HG03457 (cell line): ENCODE results near the gene GPR39.

Source experiments
- ATAC-seq: cut with Tn5 transposase; IDR thresholded peaks from one replicate; pipeline ENCODE4 v1.9.1; 2021; ENCODE audit warnings: moderate number of reproducible peaks; ENCODE audit not compliant: unreplicated experiment

The GPR39 gene

DNA sequence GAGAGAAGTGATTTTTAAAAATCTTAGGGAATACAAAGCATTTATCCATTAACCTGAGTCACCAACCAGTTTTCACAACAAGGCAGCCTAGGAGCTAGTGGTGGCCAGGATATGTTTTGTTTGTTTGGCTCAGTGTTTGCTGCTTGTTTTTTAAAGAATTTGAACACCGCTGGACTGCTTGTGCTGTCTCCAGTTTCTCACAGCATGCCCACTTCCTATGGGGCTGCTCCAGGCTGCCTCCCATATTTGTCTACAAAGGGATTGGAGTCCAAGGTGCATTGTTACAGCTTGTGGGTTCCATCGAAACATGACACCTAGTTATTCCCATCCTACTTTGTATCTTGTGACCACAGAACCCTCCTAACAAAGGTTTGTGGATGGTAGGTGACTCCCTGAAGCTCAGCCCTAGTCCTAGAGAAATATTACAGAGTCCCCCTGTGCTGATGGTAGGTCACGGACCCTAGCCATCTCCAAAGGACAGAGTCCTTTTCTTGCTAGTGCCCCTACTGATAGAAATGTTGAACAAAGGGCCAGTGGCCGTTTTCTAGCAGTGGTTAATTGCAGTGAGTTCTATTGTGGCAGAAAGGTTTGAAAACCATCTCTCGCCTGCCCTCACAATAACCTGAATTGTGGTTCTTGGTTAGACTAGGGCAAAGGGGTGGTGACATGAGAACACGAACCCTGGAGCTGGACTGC lies 23.2 kb downstream of the GPR39 start:
- ATAC-seq: no peak

DNA sequence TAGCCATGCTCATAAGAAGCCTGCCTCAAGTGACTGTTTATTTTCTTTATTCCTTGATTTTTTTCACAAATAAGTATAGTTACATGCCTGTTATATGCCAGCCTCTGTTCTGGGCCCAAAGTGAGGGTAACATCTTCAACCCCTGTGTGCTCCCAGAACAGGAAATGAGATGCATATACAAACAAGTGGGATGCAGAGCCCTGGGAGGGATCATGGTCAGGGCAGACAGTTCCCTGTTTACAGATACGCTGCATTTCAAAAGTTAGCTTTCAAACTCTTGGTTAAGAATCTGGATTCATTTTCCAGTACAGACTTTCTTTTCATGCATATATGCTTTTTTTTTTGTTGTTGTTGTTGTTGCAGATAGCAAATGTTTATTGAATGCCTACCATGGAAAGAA lies 24.4 kb downstream of the GPR39 start:
- ATAC-seq: no peak

DNA sequence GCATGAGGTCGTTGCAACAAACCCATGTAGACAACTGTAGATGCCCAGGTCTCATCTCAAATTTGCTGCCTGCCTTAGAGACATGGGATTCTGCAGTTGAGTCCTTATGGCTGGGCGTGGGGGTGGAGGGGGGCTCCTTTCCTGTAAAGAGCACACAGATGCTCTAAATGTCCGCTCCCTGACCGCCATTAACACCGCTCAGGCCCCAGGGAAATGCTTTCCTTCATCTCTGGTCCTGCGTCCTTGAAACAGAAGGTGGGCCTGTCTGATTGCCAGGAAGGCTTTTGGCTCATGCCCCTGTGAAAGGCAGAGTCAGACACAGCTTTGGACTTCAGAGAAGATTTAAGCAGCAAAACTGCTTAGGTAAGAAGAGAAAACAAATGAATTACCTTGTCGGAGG lies 25.7 kb downstream of the GPR39 start:
- no peak for ATAC-seq

DNA sequence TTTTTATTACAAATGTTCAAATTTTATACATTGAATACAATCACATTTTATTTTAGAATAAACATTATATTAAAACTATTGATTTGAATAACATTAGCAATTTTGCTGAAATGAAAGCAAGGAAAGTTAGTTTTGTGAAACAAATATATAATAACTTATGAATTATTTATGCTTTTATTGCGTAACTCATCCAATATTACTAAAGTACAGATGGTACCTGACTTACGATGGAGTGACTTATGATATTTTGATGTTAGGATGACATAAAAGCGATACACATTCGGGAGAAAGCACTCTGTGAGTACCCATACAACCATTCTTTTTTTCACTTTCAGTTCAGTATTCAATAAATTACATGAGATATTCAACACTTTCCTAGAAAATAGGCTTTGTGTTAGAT lies 26.5 kb downstream of the GPR39 start:
- no peak for ATAC-seq

DNA sequence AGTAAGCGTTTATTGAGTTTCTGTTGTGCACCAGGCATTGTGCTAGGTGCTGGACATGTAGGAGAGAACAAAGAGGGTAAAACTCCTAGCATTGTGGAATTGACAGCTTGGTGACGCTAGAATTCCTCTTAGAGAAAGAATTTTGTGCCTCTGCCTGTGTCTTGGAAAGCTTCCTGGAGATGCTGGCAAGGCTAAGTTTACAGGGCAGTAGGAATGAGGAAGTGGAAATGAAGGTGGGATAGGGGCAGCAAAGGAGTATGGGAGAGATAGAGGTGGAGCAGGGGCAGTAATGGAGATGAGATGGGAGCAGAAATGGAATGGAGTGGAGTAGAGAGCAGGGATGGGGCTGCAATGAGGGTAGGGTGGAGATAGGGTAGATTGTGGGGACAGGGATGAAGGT lies 29.8 kb downstream of the GPR39 start:
- no peak for ATAC-seq

DNA sequence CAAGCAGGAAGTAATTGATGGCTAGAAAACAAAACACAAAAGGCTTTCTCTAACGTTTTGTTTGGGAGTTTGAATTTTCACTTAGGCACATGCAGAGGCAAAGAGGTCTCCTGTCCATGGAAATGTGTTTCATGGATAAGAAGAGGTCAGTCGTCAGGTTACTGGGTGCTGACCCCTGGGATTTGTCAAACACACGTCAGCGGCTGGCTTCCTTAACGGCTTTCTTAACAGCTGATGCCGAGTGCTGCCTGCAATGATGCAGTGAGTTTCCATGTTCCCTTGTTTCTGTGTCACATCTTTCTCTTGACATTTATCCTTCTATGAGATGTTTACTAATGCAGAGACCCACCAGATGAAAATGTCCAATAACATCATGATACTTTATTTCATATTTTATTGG lies 31.7 kb downstream of the GPR39 start:
- no peak for ATAC-seq

DNA sequence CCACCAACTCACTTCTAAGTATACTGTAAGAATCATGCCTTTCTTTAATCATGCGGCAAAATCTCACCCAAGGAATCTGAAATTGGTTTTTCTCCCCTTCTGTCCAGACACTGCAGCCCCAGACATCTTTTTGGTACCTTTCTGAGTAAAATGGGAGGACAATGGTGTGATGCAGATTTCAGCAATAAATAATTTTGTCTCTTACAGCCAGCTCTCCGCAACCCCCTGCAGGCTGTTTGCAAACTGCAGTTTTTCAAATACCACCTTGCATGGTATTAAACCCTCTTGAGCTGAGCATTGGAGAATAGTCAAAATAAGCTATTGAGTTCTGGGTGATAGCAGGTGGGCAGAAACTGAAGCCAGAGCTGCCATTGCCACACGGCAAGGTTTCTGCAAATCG lies 32.2 kb downstream of the GPR39 start:
- no peak for ATAC-seq

DNA sequence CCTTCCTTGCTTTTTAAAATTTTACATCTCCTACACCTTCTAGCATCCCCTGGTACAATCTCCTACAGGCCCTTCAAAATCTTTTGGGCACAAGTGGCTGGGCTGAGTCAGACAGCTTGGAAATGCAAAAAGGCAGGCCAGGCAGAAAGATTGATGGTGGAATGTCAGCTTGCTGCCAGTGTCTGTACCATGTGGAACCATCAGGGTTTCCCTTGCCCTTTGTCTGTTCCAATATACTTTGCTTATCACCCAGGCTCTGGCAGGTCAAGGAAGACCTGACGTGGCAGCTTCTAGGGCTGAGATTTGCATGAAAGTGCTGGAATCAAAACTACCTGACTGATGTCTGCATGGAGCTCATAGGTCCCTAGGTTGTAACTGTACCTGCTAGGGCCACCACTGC lies 33.3 kb downstream of the GPR39 start:
- no peak for ATAC-seq

DNA sequence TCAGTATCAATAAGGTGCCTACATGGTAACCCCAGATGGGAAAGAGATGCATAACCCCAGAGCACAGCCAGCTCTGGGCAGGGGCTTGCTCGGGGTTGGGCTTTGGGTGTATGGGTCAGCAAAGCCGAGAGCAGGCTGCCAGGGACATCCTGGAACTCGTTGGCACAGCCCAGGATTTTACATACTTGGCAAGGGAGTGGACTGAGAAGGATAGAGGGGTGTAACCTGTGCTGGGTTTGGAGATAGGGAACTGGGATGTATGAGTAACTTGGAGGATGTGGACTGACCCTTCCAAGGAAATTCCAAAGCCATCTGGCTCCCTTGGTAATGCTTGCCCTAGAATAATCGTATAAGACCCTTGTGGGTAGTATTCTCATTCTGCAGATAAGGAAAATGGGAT lies 44.2 kb downstream of the GPR39 start:
- ATAC-seq: no peak

DNA sequence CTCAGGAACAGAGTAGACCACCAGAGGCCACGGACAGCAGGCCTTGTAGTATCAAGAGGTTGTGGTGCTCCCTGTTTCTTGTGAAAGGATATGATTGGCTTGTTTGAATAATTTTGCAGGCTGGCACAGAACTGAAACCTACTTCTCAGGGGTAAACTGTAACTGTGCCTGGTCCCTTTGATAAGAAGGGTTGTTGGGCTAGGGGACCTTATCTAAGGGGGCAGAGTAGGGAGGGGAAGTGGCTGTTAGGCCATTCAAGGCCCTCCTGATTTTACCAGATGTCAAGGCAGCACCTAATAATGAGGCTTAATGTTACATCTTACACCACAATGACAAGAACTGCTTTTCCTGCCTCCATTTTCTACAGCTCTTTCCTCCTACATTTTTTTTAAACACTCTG lies 45.6 kb downstream of the GPR39 start:
- no peak for ATAC-seq

DNA sequence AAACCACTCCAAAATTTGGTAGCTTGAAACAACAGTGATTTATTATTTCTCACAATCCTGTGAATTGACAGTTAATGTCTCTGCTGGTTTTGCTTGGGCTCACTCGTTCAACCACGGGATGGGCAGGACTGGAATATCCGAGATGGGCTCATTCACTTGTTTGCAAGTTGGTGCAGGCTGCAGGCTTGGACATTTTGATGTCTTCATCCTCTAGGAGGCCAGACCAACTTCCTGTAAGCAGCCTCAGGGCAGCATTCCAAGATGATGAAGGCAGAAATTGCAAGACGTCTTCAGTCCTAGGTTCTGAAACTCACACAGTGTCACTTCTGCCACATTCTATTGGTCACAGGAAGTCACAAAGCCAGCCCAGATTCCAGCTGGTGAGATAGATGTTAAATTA lies 47.1 kb downstream of the GPR39 start:
- ATAC-seq: no peak

DNA sequence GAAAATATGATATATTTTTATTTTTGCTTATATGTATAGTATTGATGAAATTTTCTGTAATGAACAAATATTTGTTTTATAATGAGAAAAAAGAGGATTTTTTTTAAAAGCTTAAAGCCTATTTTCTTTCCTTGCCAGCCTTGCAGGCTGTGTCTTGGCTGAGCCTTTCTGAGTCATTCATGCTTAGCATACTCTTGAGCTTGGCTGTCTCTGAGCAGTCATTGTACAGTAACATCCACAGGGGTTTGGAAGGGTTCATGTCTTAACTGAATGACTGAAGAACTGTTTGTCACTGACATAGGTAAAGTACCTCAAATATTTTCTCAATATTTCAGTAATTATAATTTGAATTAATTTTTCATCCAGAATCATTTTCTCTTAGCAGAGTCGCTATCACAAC lies 49.3 kb downstream of the GPR39 start:
- ATAC-seq: no peak

DNA sequence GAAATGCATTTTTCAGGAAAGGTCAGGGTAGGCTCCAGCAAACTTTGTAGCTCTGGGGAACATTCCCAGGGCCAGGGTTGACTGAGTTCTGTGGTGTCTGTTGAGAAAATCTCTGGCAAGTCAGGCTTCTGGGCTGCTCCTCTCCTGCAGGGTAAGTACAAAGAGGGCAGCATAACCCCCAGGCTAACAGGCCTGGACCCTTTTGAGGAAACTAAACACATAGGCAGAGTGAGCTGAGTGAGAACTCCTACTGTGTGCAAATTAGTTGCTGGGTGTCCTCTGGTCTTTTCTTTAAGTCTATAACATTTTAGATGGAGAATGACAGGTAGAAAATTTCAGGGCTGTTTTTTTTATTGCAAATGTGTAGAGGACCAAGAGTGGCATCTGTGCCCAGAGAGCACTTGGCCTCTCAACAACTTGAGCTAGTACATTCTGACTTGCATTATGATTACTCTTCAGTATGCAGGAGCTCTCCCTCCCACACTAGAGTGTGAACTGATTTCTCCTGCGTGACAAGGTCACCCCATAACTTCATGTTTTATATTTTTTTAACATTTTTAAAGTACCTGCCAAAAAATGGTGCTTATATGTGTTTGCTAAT lies 49.9 kb downstream of the GPR39 start:
- ATAC-seq: no peak

DNA sequence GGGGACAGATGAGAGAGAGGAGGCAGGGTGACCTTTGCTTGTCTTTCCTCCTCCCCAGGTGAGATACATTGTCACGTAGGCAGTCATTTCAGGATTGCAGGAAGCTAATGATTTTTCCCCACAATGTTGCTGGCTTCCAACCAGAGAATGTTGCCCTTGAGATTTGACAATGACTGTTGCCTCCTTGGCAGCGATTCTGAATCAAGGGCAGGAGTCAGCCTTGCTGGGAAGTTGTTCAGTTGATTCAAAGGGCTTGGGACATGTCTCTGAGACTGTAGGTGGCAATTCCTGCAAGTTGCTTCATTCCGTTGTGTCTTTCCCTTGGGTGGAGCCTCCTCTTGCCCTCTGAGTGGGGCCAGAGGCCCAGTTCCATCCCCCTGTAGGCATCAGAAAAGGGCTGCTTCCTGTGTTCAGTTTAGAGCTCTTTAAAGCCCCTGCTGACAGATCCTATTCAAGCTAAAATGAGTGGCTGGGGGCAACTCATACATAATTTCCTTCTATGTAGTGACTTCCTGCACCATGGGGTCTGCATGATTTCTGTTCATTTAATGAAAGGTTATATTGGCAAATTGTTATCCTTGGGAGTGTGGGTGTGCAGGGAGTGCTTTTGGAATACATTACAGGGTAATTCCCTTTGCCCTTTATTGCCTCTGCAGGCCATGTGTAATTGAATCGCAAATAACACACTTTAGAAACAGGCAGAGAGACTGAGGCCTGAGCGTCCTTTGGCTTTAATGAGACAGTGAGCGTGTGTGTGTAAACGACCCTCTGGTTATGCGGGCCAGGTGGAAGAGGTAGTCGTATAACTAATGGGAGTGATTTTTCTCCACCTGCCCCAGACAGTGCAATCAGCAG lies 52.4 kb downstream of the GPR39 start:
- ATAC-seq: no peak

DNA sequence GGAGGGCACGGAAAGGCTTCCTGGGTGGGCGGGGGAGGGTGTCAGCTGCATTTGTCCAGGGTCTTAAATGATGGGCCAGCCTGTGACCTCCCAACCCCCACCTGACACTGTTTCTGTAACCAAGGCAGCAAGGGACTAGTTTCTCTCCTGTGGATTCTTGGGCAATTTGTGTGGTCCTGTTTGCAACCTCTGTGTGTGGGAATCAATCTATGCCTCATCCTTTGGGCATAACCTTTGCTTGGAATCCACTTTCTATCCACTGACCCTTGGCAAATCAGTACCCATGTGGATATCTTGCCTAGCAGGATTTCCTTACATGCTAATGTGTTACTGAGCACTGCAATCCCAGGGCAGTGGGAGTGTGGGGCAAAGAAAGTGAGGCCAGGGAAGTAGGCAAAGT lies 54.1 kb downstream of the GPR39 start:
- ATAC-seq: no peak

DNA sequence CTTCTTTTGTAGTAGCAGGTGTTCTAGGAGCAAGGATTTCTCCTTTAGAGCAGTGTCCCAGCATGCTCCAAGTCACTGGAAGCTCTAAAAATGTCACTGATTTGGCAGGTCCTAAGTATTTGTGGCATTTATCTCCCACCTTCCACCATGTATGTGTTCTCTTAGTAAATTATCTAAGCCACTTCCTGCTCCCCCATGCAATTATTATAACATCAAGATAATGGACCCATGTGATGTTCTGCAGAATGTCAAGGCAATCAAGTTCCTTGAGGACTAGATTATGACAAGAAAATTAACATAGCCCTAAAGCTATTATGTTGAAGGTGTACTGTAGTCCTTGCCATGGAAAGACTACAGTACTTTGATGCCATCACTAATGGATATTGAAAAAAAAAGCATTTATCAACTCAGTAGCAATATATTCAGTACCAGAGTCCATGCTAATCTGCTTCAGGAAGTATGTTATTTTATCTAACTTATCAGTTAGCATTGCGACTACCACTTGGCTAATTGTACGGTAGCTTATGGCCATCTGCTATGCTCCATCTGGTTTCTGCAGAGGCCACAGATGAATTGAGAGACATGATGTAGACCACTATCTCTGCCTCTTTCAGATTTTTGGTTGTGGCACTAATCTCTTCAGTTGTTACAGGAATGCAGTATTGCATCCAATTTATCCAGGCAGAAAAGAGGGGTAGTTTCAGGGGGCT lies 56.7 kb downstream of the GPR39 start:
- no peak for ATAC-seq

DNA sequence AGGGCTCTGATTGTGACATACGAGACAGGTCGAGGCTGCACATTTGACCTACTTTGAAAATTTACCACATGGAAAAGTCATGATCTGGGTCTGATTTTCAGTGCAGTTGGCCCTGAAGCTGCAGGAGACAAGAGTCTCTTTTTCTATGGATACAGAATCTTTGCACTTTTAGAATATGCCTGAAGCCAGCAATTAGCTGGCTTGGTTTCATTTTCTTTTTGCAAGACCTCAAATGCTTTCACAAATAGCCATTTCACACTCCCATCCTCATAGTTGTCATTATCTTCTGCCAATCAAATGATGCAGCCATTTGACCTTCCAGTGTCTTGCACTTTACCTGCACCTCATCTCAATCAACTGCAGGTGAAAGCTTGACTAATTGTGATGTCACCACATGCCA lies 59.0 kb downstream of the GPR39 start:
- ATAC-seq: no peak

DNA sequence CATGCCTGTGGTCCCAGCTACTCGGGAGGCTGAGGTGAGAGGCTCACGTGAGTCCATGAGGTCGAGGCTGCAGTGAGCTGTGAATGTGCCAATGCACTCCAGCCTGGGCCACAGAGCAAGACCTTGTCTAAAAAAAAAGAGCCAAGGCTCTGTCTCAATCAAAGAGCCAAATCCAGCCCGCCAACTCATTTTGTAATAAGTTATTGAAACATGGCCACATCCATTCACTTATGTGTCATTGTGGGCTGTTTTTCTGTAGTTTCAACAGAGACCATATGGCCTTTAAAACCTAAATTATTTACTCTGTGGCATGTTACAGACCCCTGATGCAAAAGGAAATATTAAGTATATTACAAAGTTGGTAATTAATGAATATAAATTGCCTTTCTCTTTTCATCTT lies 60.8 kb downstream of the GPR39 start:
- ATAC-seq: no peak

DNA sequence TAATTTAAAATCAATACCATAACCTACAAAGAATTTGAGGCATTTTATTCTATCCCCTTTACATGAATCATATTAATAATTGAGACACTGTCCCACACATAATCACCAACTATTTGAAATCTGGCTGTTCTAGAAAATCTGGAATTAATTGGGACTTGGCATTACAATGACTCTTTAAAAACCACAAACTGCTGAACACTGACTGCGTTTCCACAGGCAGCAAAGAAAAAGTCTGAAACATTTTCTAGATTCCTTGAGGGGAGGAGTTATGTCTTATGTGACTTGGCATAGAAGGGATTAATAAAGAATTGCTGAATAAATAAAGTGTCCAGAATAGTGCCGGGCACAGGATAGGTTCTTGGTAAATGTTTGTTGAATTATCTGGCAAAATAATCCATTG lies 61.4 kb downstream of the GPR39 start:
- ATAC-seq: no peak

DNA sequence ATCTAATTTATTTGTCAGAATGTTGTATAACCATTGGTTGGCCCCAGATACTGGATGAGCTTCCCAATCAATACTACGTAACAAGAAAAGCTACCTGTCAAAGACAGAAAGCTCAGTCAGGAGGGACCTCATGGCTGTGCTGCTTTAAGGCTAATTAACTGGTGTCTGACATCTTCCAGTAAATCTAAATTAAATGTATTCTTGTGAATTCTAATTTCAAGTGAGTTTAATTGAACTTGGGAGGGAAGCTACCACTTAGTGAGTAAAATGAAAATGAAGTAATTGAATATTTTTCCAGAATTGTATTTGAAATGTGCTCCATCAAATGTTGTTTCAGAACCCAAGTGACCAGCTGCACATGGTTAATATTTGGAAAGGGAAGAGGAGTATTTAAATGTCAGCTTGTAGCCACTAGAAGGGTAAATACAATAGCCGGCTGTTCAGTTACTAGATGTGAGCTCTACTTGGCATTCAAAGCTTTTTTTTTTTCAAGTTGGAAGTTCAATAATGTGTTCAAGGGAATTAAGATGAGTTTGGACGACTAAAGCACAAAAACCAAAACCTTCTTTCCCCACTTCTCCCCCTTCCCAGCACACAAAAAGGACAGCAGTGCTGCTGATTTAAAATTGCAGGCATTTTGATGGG lies 62.0 kb downstream of the GPR39 start:
- ATAC-seq: no peak

DNA sequence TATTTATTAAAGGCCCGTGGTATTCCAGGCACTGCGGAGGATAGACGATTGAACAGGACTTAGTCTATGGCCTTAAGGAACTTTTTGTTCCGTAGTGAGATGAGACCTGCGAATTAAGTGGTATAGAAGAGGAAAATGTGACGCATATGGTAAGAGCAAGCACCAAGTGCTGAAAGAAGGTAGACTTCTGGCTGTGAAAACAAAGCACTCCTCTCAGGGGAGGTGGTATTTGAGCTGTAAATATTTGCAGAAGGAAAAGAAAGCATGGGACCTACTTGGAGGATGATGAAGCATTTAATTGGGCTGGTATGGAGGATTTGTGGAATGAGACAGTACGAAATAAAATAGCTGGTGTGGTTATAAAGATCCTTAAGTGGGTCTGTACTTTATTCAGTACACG lies 62.5 kb downstream of the GPR39 start:
- ATAC-seq: no peak
